ENCODE data around the gene PNPLA2. TPM values are rescaled to one million over a fixed set of nuclear protein-coding genes. Genes with fewer than 3 reads are reported as not detected.

PNPLA2 gene, protein sequence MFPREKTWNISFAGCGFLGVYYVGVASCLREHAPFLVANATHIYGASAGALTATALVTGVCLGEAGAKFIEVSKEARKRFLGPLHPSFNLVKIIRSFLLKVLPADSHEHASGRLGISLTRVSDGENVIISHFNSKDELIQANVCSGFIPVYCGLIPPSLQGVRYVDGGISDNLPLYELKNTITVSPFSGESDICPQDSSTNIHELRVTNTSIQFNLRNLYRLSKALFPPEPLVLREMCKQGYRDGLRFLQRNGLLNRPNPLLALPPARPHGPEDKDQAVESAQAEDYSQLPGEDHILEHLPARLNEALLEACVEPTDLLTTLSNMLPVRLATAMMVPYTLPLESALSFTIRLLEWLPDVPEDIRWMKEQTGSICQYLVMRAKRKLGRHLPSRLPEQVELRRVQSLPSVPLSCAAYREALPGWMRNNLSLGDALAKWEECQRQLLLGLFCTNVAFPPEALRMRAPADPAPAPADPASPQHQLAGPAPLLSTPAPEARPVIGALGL
- total RNA-seq: 10 to 100 TPM; 80.7 to 85.5 TPM
- long read RNA-seq, donor 1, partial matches to known transcripts: 10 of 16 reads
- long read RNA-seq, donor 1, other reads (novel, unspliced or antisense): 5 of 16 reads
- long read RNA-seq, donor 2, partial matches to known transcripts: 45 of 50 reads
- long read RNA-seq, donor 2, other reads (novel, unspliced or antisense): 5 of 50 reads

- peak; percentile 85 for DNase-seq (ENCODE audit: low spot score)
- intact Hi-C loops (cut with DNase I): loop anchor here in 1 of 2 donors (5.0 kb wide), 1 partner anchor 1009 kb away; no protein-coding TSS in a partner anchor
Measured at GRCh38 chr11:818396-819128, at the start of gene PNPLA2. Gene PNPLA2 (plus strand): TSS chr11:818914. CDS start chr11:819719, 805 bp downstream.

- intact Hi-C loops (cut with DNase I): no loop called here
- peak; percentile 66 for DNase-seq (ENCODE audit: low spot score)
Measured at GRCh38 chr11:769887-770641, 48.6 kb upstream of the PNPLA2 start.

DNA sequence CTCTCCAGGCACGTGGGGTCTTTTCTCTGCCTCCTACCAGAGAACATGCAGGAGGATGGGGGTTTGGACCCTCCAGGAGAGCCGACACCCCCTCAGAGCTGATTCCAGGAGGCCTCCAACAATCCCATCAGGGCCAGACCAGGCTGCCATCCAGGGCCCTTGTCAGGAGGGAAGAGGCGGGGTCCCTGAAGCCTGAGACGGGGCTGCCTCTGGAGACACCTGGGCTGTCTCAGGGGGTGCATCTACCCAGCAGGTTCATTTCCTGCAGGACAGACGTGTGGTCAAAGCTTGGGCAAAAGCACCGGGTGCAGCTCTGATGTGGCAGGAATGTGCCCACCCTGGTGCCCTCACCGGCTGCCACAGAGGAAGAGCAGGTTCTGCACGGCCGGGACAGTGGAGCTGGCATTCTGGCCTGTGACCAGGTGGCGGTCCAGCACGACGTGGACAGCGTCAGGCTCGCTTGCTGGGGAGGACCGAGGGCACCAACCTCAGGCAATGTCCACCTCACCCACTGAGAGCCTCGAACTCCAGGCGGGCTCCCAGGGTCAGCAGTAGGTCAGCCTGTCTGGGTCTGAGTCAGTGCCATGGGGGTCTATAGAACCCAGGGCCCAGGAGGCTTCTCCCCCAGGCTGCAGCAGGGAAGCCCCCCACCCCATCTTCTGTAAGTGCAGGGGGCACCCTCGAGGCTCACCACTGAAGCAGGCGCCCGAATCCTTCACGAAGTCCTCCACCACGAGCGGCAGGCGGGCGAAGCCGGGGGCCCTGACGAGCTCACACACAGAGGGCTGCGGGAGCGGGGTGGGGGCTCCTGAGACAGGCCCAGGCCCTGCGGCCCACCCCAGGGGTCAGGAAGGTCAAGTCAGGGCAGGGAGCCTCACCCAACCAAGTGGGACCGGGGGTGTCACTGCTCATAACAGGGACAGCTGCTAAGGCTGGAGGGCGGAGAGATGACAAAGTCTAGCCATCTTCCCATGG, 47.8 kb upstream of the PNPLA2 start:
- intact Hi-C loops (cut with DNase I): no loop called here

DNA sequence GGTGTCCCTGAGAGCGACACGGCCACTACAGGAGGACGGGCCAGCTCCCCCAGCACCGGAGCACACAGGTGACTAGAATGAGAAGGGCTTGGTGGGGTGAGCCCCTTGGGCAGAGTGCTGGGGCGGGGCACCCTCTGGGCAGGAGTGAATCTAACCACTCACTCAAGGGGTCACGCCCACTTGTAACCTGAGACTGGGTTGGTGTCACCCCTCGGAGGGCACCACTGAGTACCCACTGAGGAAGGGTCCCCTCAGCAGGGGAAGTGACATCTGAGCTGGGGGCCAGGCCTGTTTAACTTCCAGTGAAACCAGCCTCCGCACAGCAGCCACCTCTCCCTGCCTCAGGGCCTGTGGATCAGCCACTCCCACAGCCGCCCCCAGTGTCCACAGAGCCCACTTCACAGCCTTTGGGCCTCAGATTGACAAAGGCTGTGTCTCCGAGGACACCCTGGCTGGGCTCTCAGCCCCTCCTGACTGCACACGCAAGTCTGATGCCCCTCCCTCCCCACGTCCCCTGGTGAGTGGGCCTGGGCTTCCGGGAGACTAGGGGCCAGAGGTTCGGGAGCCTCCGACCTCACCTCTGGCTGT, 47.0 kb upstream of the PNPLA2 start:
- peak; percentile 66 for DNase-seq (ENCODE audit: low spot score)
- intact Hi-C loops (cut with DNase I): no loop called here

More for the DNA sequence above, 47.8 kb upstream of the PNPLA2 start:
- DNase-seq (ENCODE audit: low spot score): peak; percentile 73

DNA sequence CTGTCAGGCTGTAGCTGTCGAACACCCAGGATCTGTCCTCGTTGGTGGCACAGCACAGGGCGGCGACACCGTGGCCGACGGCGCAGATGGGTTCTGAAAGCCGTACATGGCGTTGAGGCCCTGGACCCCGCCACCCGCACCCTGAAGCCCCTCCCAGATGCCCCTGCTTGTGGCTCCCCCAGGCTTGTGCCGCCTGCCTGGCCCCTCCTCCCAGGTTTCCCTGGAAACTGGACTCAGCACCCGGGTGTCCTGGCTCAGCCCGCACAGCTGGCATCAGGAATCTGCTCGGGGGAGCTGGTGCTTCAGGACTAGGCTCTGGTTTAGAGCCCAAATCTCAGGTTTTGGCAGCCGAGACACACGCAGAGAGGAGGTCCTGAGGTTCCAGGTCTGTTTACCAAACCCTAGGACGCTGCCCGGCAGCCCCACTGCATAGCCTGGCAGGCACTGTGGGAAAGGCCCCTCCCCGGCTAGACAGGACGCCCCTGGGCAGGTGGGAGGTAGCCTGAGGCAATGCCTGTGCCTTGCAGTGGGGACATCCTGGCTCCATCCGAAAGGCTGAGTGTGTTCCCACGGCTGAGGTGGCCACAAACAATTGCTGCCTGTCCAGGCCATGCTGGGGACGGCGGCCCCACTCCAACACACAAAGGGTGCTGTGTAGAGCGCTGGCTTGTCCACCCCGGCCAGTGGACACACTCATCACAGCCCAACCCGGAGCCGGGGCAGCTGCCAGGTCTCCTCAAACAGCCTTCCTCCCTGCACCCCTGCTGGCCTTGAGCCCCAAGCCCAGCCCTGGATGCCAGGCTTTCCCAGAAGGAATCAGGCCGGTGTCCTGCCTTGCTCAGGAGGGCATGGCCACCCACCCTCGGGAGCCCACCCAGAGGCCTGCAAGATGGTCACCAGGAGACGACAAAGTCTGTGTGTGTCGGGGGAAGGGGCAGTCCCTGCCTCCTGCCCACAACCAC, 46.0 kb upstream of the PNPLA2 start:
- intact Hi-C loops (cut with DNase I): no loop called here
- peak; percentile 74 for DNase-seq (ENCODE audit: low spot score)

- peak; percentile 65 for DNase-seq (ENCODE audit: low spot score)
Measured at GRCh38 chr11:773425-773824, 45.3 kb upstream of the PNPLA2 start.

GRCh38 chr11:773830-774229, 44.9 kb upstream of the PNPLA2 start:
- intact Hi-C loops (cut with DNase I): no loop called here
- DNase-seq (ENCODE audit: low spot score): peak; percentile 69

More at GRCh38 chr11:773425-773824, 45.3 kb upstream of the PNPLA2 start:
- intact Hi-C loops (cut with DNase I): no loop called here

- peak; percentile 76 for DNase-seq (ENCODE audit: low spot score)
- intact Hi-C loops (cut with DNase I): no loop called here
Measured at GRCh38 chr11:774873-775592, 43.7 kb upstream of the PNPLA2 start.

DNA sequence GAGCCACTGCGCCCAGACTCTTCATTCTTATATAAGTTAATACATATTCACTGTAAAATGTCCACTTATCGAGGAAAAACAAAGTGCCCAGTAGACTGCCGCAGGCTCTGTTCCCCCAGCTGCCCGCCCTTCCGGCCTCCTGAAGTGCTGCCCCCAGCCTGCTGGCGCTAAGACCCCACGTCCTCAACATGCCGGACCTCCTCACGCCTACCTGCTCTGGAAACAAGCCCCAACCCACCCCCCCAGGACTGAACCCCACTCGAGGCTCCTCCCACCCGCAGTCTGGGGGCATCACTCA, 42.5 kb upstream of the PNPLA2 start:
- DNase-seq (ENCODE audit: low spot score): no peak
- intact Hi-C loops (cut with DNase I): no loop called here

DNA sequence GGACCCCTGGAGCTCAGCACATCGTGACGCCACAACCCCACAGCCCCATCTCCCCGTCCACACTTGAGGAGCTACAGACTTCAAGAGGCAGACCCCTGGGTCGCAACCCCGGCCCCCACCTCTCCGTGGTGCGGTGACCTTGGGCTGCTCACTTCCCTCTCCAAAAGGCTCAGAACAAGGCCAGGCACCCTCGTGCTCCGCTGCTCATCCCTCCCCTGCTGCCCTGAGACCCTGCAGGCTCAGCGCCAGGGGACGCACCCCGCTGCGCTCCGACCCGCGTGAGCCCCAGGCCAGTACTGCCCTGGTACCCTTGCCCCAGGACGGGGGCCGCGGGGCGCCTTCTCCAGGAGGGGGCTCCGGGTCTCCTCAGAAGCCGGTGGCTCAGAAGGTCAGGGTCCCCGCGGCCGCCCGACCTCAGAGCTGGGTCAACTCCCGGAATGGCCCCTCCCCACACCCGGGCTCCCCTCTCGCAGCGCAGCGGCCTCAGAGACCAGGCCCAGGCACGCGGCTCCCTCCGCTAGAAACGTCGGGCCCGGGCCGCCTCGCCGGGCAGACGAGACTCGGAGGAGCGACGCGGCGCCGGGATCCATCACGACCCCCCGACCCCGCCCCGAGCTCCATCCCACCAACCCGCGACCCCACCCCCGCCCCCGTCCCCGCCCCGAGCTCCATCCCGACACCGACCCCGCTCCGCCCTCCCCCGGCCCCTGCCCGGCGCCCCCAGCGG, 42.0 kb upstream of the PNPLA2 start:
- intact Hi-C loops (cut with DNase I): no loop called here

DNA sequence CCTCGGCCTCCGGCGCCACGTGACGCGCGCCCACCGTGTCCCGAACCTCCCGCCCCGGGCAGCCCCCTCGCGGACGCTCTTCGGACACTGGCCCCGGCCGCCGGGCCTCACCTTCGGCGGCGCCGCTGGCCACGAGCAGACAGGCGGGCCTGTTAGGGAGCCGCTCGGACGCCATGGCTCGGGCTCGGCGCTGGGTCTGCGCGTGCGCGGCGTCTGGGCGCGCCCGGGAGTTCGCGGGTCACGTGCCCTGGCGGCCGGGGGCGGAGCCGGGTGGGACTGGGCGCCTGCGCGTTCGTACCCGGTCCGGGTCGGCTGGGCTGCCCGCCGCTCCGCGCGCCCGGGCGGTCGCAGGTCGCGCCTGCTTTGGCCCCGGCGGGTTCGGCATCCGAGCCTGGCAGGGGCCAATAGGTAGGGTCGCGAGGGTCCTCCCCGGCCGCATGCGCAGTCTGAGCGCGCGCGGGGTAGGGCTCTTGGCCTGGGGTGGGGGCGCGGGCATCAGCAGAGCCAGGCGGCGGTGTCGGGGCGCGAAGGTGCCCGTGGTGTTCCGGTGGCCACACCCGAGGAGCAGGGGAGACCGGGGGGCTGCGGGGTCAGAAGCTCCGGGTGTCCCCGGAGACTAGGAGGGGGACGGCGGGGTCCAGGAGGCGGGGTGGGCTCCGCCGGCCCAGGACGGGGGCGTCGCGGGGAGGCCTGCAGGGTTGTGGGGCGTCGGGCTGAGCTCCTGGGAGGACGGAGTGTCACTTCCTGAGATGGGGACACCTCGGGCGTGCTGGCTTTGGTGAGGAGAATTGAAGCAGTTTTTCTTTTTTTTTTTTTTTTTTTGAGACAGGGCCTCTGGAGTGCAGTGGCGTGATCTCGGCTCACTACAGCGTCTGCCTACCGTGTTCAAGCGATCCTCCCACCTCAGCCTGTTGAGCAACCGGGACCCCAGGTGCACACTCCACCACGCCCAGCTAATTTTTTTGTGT, 41.1 kb upstream of the PNPLA2 start, which contains the start of gene GATD1:
Gene GATD1, minus strand, starts transcription at position 200 of the 968 bp plus-strand sequence. Its CDS starts 25 bp downstream, at position 175.
- intact Hi-C loops (cut with DNase I): no loop called here
- peak; percentile 98 for DNase-seq (ENCODE audit: low spot score)

More for the DNA sequence above, 42.0 kb upstream of the PNPLA2 start:
- no peak for DNase-seq (ENCODE audit: low spot score)

DNA sequence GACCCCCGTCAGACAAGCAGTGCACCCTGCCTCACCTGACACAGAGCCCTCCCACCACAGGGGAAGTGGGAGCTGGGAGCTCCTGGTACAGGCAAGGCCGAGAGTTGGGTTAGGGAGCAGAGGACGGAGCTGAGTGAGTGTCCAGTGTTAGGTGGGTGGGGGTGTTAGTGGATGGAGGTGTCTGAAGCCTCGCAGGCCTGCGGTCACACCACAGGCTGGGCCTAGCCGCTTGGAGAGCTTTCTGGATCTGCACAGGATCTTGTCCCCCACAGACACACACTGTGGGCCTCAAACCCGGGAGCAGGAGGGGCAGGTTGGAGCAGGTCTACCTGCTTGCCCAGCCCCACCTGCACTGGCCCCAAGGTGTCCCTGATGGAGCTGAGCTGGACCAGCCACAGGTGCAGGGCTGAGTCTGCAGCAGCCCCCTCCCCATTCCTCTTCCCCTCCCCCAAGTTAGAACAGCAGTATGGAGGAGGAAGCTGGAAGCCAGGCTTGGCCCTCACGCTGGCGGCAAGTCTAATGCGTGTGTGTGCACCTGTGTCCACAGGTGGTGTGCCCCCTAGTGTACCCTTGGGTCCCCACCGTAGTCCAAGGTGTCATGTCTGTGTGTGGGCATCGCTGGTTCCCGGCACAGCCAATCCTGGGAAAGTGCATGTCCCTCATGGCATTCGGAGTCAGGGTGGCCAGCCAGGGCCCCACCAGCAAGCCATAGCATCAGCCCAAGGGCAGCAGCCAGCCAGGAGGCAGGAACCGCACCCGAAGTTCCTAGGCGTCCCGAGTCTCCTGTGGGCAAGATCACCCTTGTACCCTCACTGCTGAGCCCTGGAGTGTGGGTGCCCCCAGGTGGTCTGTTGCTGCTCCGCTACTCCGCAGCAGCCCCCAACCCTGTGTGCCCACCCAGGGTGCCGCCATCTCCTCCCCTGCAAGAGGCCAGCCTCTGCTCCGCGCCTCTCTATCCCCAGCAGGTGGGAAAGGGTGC, 39.4 kb upstream of the PNPLA2 start:
- intact Hi-C loops (cut with DNase I): no loop called here

DNA sequence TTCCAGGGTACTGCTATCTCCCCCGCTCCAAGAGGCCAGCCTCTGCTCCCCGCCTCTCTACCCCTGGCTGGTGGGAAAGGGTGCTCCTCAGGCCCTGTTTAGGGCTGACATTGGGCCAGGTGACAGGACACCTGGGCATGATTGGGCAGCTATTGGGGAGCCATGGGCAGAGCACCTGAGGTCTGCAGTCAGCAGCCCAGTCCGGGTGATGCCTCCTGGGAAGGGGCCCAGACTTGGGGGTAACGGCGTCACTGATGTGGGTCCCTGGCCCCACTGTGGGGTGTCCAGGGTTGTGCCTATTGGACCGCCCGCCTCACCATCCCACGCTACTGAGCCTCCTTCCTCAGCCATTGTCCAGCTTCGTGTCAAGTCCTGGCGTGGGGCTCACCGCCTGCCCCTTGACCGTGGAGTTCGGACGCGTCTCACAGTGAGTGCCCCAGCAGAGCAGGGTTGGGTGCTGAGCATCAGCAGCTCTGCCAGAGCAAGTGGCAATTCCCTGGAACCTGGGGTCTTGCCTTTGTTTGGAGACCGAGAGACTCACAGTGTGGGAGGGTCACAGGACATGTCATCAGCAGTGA, 38.7 kb upstream of the PNPLA2 start:
- intact Hi-C loops (cut with DNase I): no loop called here
- no peak for DNase-seq (ENCODE audit: low spot score)

More for the DNA sequence above, 39.4 kb upstream of the PNPLA2 start:
- no peak for DNase-seq (ENCODE audit: low spot score)
